GM18870 (cell line): ENCODE results near the gene GTF3C6.
"Not testable (repeated sequence)": the region's sequence is repeated elsewhere in the genome, so short reads cannot be mapped to it uniquely, and the experiment has no call there.

Experiments
- ATAC-seq: cut with Tn5 transposase; IDR thresholded peaks from one replicate; pipeline ENCODE4 v1.9.1; 2021; ENCODE audit warnings: moderate library complexity; ENCODE audit not compliant: unreplicated experiment

GTF3C6 gene

GRCh38 chr6:110958329-110959192 lies at the start of gene GTF3C6:
Gene GTF3C6 (plus strand): TSS chr6:110958706. CDS start chr6:110958770, 64 bp downstream.
- peak; percentile 89 for ATAC-seq

GRCh38 chr6:110930781-110931180 lies 27.7 kb upstream of the GTF3C6 start:
- no peak for ATAC-seq

- ATAC-seq, result no peak
Measured at GRCh38 chr6:110933912-110934311, 24.6 kb upstream of the GTF3C6 start.

GRCh38 chr6:110934381-110934898 lies 24.1 kb upstream of the GTF3C6 start:
- ATAC-seq, result no peak

- no peak for ATAC-seq
Measured at GRCh38 chr6:110935171-110935570, 23.3 kb upstream of the GTF3C6 start.

- no peak for ATAC-seq
Measured at GRCh38 chr6:110938171-110938570, 20.3 kb upstream of the GTF3C6 start.

- ATAC-seq, result no peak
Measured at GRCh38 chr6:110939429-110940200, 18.9 kb upstream of the GTF3C6 start.

- peak; percentile 100 for ATAC-seq
Measured at GRCh38 chr6:110944681-110945151, 13.8 kb upstream of the GTF3C6 start.

GRCh38 chr6:110946498-110946897 lies 12.0 kb upstream of the GTF3C6 start:
- ATAC-seq, result no peak

GRCh38 chr6:110949679-110950285 lies 8.7 kb upstream of the GTF3C6 start:
- no peak for ATAC-seq

- no peak for ATAC-seq
Measured at GRCh38 chr6:110950440-110950839, 8.1 kb upstream of the GTF3C6 start.

GRCh38 chr6:110951008-110951407 lies 7.5 kb upstream of the GTF3C6 start:
- no peak for ATAC-seq

- ATAC-seq, result no peak
Measured at GRCh38 chr6:110951986-110952794, 6.3 kb upstream of the GTF3C6 start.

- ATAC-seq, result no peak
Measured at GRCh38 chr6:110953633-110954303, 4.7 kb upstream of the GTF3C6 start.

GRCh38 chr6:110960014-110960390 lies 1.5 kb downstream of the GTF3C6 start:
- no peak for ATAC-seq

GRCh38 chr6:110962636-110963035 lies 4.1 kb downstream of the GTF3C6 start:
- not testable (repeated sequence) for ATAC-seq

GRCh38 chr6:110965629-110966229 lies 7.2 kb downstream of the GTF3C6 start:
- ATAC-seq, result no peak

- ATAC-seq, result not testable (repeated sequence)
Measured at GRCh38 chr6:110968661-110969060, 10.2 kb downstream of the GTF3C6 start.

GRCh38 chr6:110971468-110971867 lies 13.0 kb downstream of the GTF3C6 start:
- no peak for ATAC-seq
